ENCODE data around the gene TLR9. TPM values are rescaled to one million over a fixed set of nuclear protein-coding genes. Genes with fewer than 3 reads are reported as not detected.

Gene TLR9
- total RNA-seq, 5 donors from 2014 or later (not counting 1 experiment from before 2014, with no cell fraction given): 0.54 to 2.9 (median 2.1) TPM; not detected in 1

DNA sequence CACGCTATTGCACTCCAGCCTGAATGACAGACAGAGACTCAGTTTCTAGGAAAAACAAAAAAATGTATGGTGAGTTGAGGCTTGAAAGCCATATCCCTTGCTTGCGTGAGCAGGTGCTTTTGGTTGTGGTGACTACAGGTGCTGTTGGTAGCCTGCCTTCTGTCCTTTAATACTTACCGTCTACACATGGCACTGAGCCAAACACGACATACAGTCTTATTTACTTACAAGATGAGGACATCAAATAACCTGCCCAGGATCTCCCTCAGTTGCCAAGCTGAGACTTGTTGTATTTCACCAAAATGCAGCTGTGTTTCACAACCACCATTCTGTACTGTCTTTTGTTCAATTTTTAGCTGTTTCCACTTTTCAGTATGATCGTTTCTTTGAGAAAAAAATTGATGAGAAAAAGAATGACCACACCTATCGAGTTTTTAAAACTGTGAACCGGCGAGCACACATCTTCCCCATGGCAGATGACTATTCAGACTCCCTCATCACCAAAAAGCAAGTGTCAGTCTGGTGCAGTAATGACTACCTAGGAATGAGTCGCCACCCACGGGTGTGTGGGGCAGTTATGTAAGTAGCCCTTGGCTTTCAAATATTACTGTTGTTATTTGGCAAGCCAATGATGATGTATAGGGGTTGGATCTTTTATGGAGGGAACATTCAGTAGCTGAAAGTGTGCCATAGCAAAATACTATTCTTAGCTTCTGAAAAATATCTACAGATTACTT lies 20.9 kb downstream of the TLR9 start:
- H3K9me3 Mint-ChIP-seq: no peaks in the 10 kb centered on the region
- H3K27ac ChIP-seq (ENCODE audit: low read length): no peak overlapping the region
- H3K27me3 Mint-ChIP-seq: no peaks in the 10 kb centered on the region
- H3K4me1 ChIP-seq (ENCODE audit: control insufficient read depth in 1 of 2, extremely low read depth in 1 of 2, insufficient read depth in 2 of 2, low read length in 2 of 2): peaks cover 3 to 8% of the 10 kb centered on the region in 2 experiments
- WGBS (ENCODE audit: insufficient coverage): 90% methylated on average over 5 of the region's 10 CpGs
- no peak overlapping the region for H3K4me3 Mint-ChIP-seq
- no peak overlapping the region for H3K4me3 ChIP-seq (ENCODE audit: control insufficient read depth in 1 of 2, extremely low read depth in 1 of 2, low read length in 1 of 2)
- ATAC-seq (replicated peaks in 1 of 4): no peak
- no peak for DNase-seq
- H3K4me1 Mint-ChIP-seq: peaks cover 15 to 32% (median 28%) of the 10 kb centered on the region in 3 donors
- CTCF ChIA-PET: no interaction called here
- no peaks in the 10 kb centered on the region for H3K9me3 ChIP-seq
- POLR2A ChIA-PET: no interaction called here
- peaks cover 66% of the 10 kb centered on the region for H3K36me3 Mint-ChIP-seq
- no peak overlapping the region for H3K27ac Mint-ChIP-seq
- no peaks in the 10 kb centered on the region for H3K27me3 ChIP-seq (replicated peaks in 1 of 2; ENCODE audit: control insufficient read depth in 2 of 2, extremely low read depth in 1 of 2, insufficient read depth in 2 of 2, low read length in 1 of 2)
- H3K36me3 ChIP-seq (ENCODE audit: control insufficient read depth in 2 of 2, extremely low read depth in 1 of 2, insufficient read depth in 1 of 2, low read length in 1 of 2): peaks cover 17 to 85% of the 10 kb centered on the region in 2 donors

DNA sequence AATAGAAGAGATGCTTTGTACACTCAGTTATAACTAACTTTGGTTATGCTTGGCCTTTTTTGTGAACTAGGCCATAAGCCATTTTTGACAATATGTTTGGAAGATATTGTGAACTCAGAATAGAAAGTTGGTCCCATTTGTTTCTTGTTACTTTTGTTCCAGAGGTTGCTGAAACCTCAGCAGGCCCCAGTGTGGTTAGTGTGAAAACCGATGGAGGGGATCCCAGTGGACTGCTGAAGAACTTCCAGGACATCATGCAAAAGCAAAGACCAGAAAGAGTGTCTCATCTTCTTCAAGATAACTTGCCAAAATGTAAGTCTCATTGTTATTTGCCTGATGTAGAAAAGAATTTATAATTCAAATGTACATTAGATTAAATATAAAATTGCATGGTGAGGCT lies 21.7 kb downstream of the TLR9 start:
- Mint-ChIP-seq H3K4me3 (no peak overlapping the region), H3K27me3 (no peaks in the 10 kb centered on the region), H3K9me3 (no peaks in the 10 kb centered on the region), H3K36me3 (peaks cover 62% of the 10 kb centered on the region), H3K27ac (no peak overlapping the region), H3K4me1 (peaks cover 23 to 40% (median 36%) of the 10 kb centered on the region in 3 donors)
- no peaks in the 10 kb centered on the region for H3K27me3 ChIP-seq (replicated peaks in 1 of 2; ENCODE audit: control insufficient read depth in 2 of 2, extremely low read depth in 1 of 2, insufficient read depth in 2 of 2, low read length in 1 of 2)
- H3K4me1 ChIP-seq (ENCODE audit: control insufficient read depth in 1 of 2, extremely low read depth in 1 of 2, insufficient read depth in 2 of 2, low read length in 2 of 2): peaks cover 10 to 16% of the 10 kb centered on the region in 2 experiments
- no peaks in the 10 kb centered on the region for H3K9me3 ChIP-seq
- no CpG with 5 or more reads among the region's 1 CpG for WGBS (ENCODE audit: insufficient coverage)
- ChIA-PET CTCF (no interaction called here), POLR2A (interaction anchor here in 1 of 2 donors (0.7 kb wide), 1 partner anchor 428 kb away, joined by 4 read pairs; no protein-coding TSS in a partner anchor)
- no peak overlapping the region for H3K4me3 ChIP-seq (ENCODE audit: control insufficient read depth in 1 of 2, extremely low read depth in 1 of 2, low read length in 1 of 2)
- no peak for ATAC-seq (replicated peaks in 1 of 4)
- no peak overlapping the region for H3K27ac ChIP-seq (ENCODE audit: low read length)
- H3K36me3 ChIP-seq (ENCODE audit: control insufficient read depth in 2 of 2, extremely low read depth in 1 of 2, insufficient read depth in 1 of 2, low read length in 1 of 2): peaks cover 13 to 78% of the 10 kb centered on the region in 2 donors
- no peak for DNase-seq

DNA sequence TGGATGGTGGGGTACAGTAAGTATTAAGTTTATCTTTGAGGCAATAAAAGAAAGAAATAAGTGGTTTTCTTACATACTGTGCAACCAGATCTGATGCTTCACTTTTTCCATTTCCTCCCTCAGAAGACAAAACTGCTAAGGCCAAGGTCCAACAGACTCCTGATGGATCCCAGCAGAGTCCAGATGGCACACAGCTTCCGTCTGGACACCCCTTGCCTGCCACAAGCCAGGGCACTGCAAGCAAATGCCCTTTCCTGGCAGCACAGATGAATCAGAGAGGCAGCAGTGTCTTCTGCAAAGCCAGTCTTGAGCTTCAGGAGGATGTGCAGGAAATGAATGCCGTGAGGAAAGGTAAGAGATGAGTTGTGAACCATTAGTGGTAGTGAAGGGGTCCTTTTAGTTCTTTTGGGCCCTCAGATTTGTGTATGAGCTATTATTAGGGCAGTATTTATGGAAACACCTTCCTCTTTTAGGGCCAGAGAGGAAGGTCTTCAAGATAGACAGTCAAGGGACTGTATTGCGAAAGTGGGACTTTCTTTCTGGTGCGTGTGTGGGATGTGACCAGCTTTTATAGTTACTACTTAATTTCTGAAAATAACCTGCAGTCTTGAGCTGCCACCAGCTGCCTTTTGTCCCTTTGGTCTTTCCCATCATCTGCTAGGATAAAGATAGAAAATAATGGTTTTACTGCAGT lies 22.9 kb downstream of the TLR9 start:
- Histone ChIP-seq H3K4me3 (ENCODE audit: control insufficient read depth in 1 of 2, extremely low read depth in 1 of 2, low read length in 1 of 2) (no peak overlapping the region), H3K9me3 (no peaks in the 10 kb centered on the region), H3K4me1 (ENCODE audit: control insufficient read depth in 1 of 2, extremely low read depth in 1 of 2, insufficient read depth in 2 of 2, low read length in 2 of 2) (peaks cover 14 to 24% of the 10 kb centered on the region in 2 experiments), H3K27ac (ENCODE audit: low read length) (no peak overlapping the region), H3K27me3 (replicated peaks in 1 of 2; ENCODE audit: control insufficient read depth in 2 of 2, extremely low read depth in 1 of 2, insufficient read depth in 2 of 2, low read length in 1 of 2) (no peaks in the 10 kb centered on the region), H3K36me3 (ENCODE audit: control insufficient read depth in 2 of 2, extremely low read depth in 1 of 2, insufficient read depth in 1 of 2, low read length in 1 of 2) (peaks cover 13 to 66% of the 10 kb centered on the region in 2 donors)
- ATAC-seq (replicated peaks in 1 of 4) (no peak), DNase-seq (no peak)
- 80% methylated on average over 2 of the region's 4 CpGs for WGBS (ENCODE audit: insufficient coverage)
- no peaks in the 10 kb centered on the region for H3K27me3 Mint-ChIP-seq
- H3K4me3 Mint-ChIP-seq: no peak overlapping the region
- POLR2A ChIA-PET: no interaction called here
- H3K36me3 Mint-ChIP-seq: peaks cover 52% of the 10 kb centered on the region
- H3K4me1 Mint-ChIP-seq: peaks cover 32 to 47% (median 44%) of the 10 kb centered on the region in 3 donors
- H3K27ac Mint-ChIP-seq: peak overlapping the region in 1 of 2 donors; percentile 44
- CTCF ChIA-PET: no interaction called here
- H3K9me3 Mint-ChIP-seq: no peaks in the 10 kb centered on the region

DNA sequence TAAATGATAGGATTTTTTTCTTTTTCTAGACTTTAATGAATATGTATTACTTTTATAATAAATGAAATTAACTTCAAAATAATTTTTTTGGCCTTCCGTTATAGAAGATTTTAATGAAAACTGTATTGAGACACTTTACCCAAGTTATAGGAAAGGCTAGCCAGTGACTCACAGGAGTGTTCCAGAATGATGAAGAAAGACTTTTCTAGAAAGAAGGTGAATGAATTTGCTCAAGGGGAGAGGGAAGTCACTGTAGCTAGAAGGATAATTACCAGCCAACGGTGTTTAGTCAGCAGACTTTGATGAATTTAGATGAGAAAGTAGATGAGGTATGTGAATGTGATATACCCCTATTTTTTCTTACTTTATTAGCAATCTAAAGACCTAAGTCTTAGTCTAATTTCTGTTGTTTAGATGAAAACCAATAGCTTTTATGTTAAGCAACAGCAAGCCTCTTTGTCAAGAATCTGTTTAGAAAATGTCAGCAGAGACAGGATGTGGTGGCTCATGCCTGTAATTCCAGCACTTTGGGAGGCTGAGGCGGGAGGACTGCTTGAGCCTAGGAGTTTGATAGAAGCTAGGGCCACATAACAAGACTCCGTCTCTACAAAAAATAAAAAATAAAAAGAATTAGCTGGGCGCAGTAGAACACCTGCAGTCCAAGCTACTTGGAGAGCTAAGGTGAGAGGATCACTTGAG lies 24.3 kb downstream of the TLR9 start:
- ChIA-PET POLR2A (interaction anchor here in 1 of 2 donors (0.6 kb wide), 1 partner anchor 12 kb away, joined by 3 read pairs; no protein-coding TSS in a partner anchor), CTCF (interaction anchor here (0.6 to 1.0 kb wide), 4 partner anchors 9 to 246 kb away, joined by 3 to 4 read pairs (median 3); no protein-coding TSS in a partner anchor)
- Histone ChIP-seq H3K9me3 (no peaks in the 10 kb centered on the region), H3K4me3 (ENCODE audit: control insufficient read depth in 1 of 2, extremely low read depth in 1 of 2, low read length in 1 of 2) (no peak overlapping the region), H3K36me3 (ENCODE audit: control insufficient read depth in 2 of 2, extremely low read depth in 1 of 2, insufficient read depth in 1 of 2, low read length in 1 of 2) (peaks cover 13 to 55% of the 10 kb centered on the region in 2 donors), H3K27me3 (replicated peaks in 1 of 2; ENCODE audit: control insufficient read depth in 2 of 2, extremely low read depth in 1 of 2, insufficient read depth in 2 of 2, low read length in 1 of 2) (no peaks in the 10 kb centered on the region), H3K27ac (ENCODE audit: low read length) (no peak overlapping the region), H3K4me1 (ENCODE audit: control insufficient read depth in 1 of 2, extremely low read depth in 1 of 2, insufficient read depth in 2 of 2, low read length in 2 of 2) (peaks cover 20 to 32% of the 10 kb centered on the region in 2 experiments)
- 88% methylated on average over 1 of the region's 5 CpGs for whole genome bisulfite sequencing (ENCODE audit: insufficient coverage)
- Mint-ChIP-seq H3K27me3 (no peaks in the 10 kb centered on the region), H3K36me3 (peaks cover 43% of the 10 kb centered on the region), H3K9me3 (no peaks in the 10 kb centered on the region), H3K4me3 (no peak overlapping the region), H3K27ac (peak overlapping the region; percentile 28 to 39), H3K4me1 (peaks cover 35 to 56% (median 54%) of the 10 kb centered on the region in 3 donors)
- ATAC-seq (replicated peaks in 1 of 4) (no peak), DNase-seq (no peak)

DNA sequence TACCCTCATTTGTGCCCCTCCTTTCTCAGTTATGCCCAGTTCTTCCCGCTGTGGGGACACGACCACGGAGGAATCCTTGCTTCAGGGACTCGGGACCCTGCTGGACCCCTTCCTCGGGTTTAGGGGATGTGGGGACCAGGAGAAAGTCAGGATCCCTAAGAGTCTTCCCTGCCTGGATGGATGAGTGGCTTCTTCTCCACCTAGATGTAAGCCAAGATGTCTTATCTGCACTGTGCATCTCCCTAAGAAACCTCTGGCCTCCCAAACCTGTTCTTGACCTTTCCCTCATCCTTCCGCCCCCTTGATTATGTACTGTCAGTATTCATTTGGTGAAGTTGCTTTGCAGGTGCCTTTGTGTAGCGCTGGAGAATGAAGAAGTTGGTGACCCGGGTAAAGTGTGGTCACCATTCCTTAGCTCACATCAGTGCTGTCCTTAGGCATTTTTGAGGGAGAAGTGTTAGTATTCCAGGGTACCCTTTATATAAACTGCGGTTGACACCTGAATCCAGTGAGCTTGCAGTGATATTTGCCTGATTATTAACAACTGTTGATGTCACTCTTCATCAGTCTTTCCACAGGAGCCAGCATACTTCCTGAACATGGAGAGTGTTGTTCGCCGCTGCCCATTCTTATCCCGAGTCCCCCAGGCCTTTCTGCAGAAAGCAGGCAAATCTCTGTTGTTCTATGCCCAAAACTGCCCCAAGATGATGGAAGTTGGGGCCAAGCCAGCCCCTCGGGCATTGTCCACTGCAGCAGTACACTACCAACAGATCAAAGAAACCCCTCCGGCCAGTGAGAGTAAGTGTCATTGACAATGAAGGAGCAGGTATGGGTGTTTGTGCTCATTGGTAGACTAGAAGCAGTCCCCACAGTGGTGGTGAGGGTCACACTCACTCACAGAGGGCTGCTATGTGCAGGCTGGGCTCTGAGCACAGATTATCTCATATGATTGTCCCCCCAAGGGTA lies 26.5 kb downstream of the TLR9 start:
- H3K27me3 Mint-ChIP-seq: no peaks in the 10 kb centered on the region
- H3K27ac Mint-ChIP-seq: peak overlapping the region; percentile 91 to 92
- H3K27ac ChIP-seq (ENCODE audit: low read length): peak overlapping the region; percentile 70
- peak overlapping the region; percentile 90 to 98 for H3K4me3 ChIP-seq (ENCODE audit: control insufficient read depth in 1 of 2, extremely low read depth in 1 of 2, low read length in 1 of 2)
- no peaks in the 10 kb centered on the region for H3K27me3 ChIP-seq (replicated peaks in 1 of 2; ENCODE audit: control insufficient read depth in 2 of 2, extremely low read depth in 1 of 2, insufficient read depth in 2 of 2, low read length in 1 of 2)
- H3K9me3 Mint-ChIP-seq: no peaks in the 10 kb centered on the region
- H3K4me1 Mint-ChIP-seq: peaks cover 35 to 56% (median 48%) of the 10 kb centered on the region in 3 donors
- ChIA-PET POLR2A (no interaction called here), CTCF (no interaction called here)
- H3K4me3 Mint-ChIP-seq: peak overlapping the region; percentile 96 to 98 (median 96)
- peaks cover 23% of the 10 kb centered on the region for H3K36me3 Mint-ChIP-seq
- DNase-seq: no peak
- no peak for ATAC-seq (replicated peaks in 1 of 4)
- H3K4me1 ChIP-seq (ENCODE audit: control insufficient read depth in 1 of 2, extremely low read depth in 1 of 2, insufficient read depth in 2 of 2, low read length in 2 of 2): peaks cover 20 to 32% of the 10 kb centered on the region in 2 experiments
- WGBS (ENCODE audit: insufficient coverage): 83% methylated on average over 4 of the region's 14 CpGs
- no peaks in the 10 kb centered on the region for H3K9me3 ChIP-seq
- H3K36me3 ChIP-seq (ENCODE audit: control insufficient read depth in 2 of 2, extremely low read depth in 1 of 2, insufficient read depth in 1 of 2, low read length in 1 of 2): peaks cover 2 to 33% of the 10 kb centered on the region in 2 donors
